ENCODE measurements around the gene ALCAM.

DNA sequence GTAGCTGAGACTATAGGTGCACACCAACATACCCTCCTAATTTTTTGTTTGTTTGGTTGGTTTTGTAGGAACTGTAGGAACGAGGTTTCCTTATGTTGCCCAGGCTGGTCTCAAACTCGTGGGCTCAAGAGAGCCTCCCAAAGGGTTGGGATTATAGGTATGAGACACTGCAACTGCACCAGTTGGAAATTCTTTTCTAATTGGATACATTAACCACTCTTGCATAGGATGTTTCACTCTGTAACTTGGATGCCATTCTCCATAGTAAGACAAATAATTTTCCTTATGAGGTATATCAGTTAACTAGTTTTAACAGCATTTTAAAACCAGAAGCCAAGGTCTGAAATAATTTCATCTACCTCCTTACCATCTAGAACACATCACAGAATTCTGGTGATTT lies 6.7 kb upstream of the ALCAM start:
- TF ChIP-seq, protein P1, sequence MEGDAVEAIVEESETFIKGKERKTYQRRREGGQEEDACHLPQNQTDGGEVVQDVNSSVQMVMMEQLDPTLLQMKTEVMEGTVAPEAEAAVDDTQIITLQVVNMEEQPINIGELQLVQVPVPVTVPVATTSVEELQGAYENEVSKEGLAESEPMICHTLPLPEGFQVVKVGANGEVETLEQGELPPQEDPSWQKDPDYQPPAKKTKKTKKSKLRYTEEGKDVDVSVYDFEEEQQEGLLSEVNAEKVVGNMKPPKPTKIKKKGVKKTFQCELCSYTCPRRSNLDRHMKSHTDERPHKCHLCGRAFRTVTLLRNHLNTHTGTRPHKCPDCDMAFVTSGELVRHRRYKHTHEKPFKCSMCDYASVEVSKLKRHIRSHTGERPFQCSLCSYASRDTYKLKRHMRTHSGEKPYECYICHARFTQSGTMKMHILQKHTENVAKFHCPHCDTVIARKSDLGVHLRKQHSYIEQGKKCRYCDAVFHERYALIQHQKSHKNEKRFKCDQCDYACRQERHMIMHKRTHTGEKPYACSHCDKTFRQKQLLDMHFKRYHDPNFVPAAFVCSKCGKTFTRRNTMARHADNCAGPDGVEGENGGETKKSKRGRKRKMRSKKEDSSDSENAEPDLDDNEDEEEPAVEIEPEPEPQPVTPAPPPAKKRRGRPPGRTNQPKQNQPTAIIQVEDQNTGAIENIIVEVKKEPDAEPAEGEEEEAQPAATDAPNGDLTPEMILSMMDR (IDR thresholded peaks at IDR 0.05): no peak
- no peak for TF ChIP-seq POLR2A (IDR thresholded peaks at IDR 0.05)
